Astrocyte of the cerebellum (primary cell): Measurements from ENCODE around the gene PRSS2.

Experiments
- DNase-seq: peaks from one replicate; pipeline ENCODE4 v3.0.0-alpha.2; 2011; ENCODE audit warnings: low read depth
- H3K4me3 ChIP-seq: 2 replicates; pipeline ENCODE4 v1.5.1; 2011; ENCODE audit warnings: mild to moderate bottlenecking, low read depth, low read length, moderate library complexity
- CTCF ChIP-seq: IDR thresholded peaks from 2 replicates; pipeline ENCODE4 v1.5.1; 2012; ENCODE audit warnings: low read length, low read depth, moderate library complexity, mild to moderate bottlenecking; ENCODE audit errors: missing control alignments
- in situ Hi-C: cut with HindIII; loops from 2 replicates; pipeline ENCODE4 v1.10.0; 2017; ENCODE audit warnings: low sequenced_read_pairs

PRSS2 gene

GRCh38 chr7:142808461-142808801, 37.7 kb downstream of the PRSS2 start:
- in situ Hi-C loops: no loop called here
- DNase-seq: no peak
- no peak overlapping the region for H3K4me3 ChIP-seq
- no peak for TF ChIP-seq CTCF

- in situ Hi-C loops: no loop called here
These were observed 38.2 kb downstream of the PRSS2 start for GRCh38 chr7:142808802-142809583.

GRCh38 chr7:142809671-142810070, 38.9 kb downstream of the PRSS2 start:
- no peak overlapping the region for H3K4me3 ChIP-seq
- in situ Hi-C loops: no loop called here
- DNase-seq: no peak

More at GRCh38 chr7:142808802-142809583, 38.2 kb downstream of the PRSS2 start:
- no peak overlapping the region for H3K4me3 ChIP-seq
- TF ChIP-seq CTCF: no peak
- DNase-seq: no peak

GRCh38 chr7:142811154-142811737, 40.5 kb downstream of the PRSS2 start:
- peak; percentile 26 for DNase-seq
- in situ Hi-C loops: no loop called here
- H3K4me3 ChIP-seq: no peak overlapping the region
- TF ChIP-seq CTCF: peak; percentile 70

More at GRCh38 chr7:142809671-142810070, 38.9 kb downstream of the PRSS2 start:
- TF ChIP-seq CTCF: no peak

- in situ Hi-C loops: no loop called here
- H3K4me3 ChIP-seq: no peak overlapping the region
- TF ChIP-seq CTCF: no peak
- no peak for DNase-seq
These were observed 41.9 kb downstream of the PRSS2 start for GRCh38 chr7:142812437-142813215.

GRCh38 chr7:142813226-142813625, 42.5 kb downstream of the PRSS2 start:
- TF ChIP-seq CTCF: no peak
- in situ Hi-C loops: no loop called here
- no peak overlapping the region for H3K4me3 ChIP-seq
- peak; percentile 18 for DNase-seq
